ENCODE measurements around the gene ACOT4.
"Not testable (repeated sequence)": the region's sequence is repeated elsewhere in the genome, so short reads cannot be mapped to it uniquely, and the experiment has no call there.

The ACOT4 gene

GRCh38 chr14:73630009-73630780 is 38.5 kb downstream of the ACOT4 start:
- no peak for DNase-seq

GRCh38 chr14:73633116-73634010 is 41.7 kb downstream of the ACOT4 start:
- peak in 50 of 56 donors; percentile 16 to 81 (median 51) for DNase-seq

GRCh38 chr14:73634011-73634833 is 42.5 kb downstream of the ACOT4 start:
- peak in 43 of 56 donors; percentile 1 to 75 (median 42) for DNase-seq

- not testable (repeated sequence) for DNase-seq
Measured at GRCh38 chr14:73636355-73636754, 44.7 kb downstream of the ACOT4 start.

GRCh38 chr14:73637830-73638229 is 46.2 kb downstream of the ACOT4 start:
- no peak for DNase-seq

GRCh38 chr14:73640796-73641365 is 49.2 kb downstream of the ACOT4 start:
- no peak for DNase-seq

GRCh38 chr14:73644531-73645247 is 53.0 kb downstream of the ACOT4 start, which contains the start of gene DNAL1:
TSS of gene DNAL1 (plus strand) at chr14:73644986. CDS start at chr14:73645040, 54 bp downstream.
- peak; percentile 16 to 95 (median 86) for DNase-seq

GRCh38 chr14:73645248-73645610 is 53.6 kb downstream of the ACOT4 start:
- DNase-seq, result no peak
